Nephron progenitor cell (in vitro differentiated cells): ENCODE measurements around the gene EP300.
"Not testable (repeated sequence)": the region's sequence is repeated elsewhere in the genome, so short reads cannot be mapped to it uniquely, and the experiment has no call there.

Source experiments
- DNase-seq: peaks from one replicate; pipeline ENCODE4 v3.0.0; 2021
- H3K27ac Mint-ChIP-seq: 2 replicates; pipeline ENCODE4 v1.8.0; 2021; ENCODE audit warnings: mild to moderate bottlenecking, moderate library complexity, mixed read lengths
- H3K27me3 Mint-ChIP-seq: 2 replicates; pipeline ENCODE4 v1.8.0; 2021; ENCODE audit warnings: mild to moderate bottlenecking, low read depth, mixed read lengths; ENCODE audit not compliant: poor library complexity
- H3K36me3 Mint-ChIP-seq: 2 replicates; pipeline ENCODE4 v1.8.0; 2021; ENCODE audit warnings: low read depth, mixed read lengths
- H3K4me1 Mint-ChIP-seq: 2 replicates; pipeline ENCODE4 v1.8.0; 2021; ENCODE audit warnings: mixed read lengths
- H3K4me3 Mint-ChIP-seq: 2 replicates; pipeline ENCODE4 v1.8.0; 2021; ENCODE audit warnings: mild to moderate bottlenecking, moderate library complexity, mixed read lengths
- H3K9me3 Mint-ChIP-seq: 2 replicates; pipeline ENCODE4 v1.8.0; 2021; ENCODE audit warnings: mild to moderate bottlenecking, moderate library complexity, mixed read lengths
- TF ChIP-seq, protein P1 (sequence below): fragments of 200-600 bp; sonication (generic); IDR thresholded peaks from 2 replicates; pipeline ENCODE4 v1.5.0; 2021; ENCODE audit warnings: antibody characterized with exemption

The EP300 gene

DNA sequence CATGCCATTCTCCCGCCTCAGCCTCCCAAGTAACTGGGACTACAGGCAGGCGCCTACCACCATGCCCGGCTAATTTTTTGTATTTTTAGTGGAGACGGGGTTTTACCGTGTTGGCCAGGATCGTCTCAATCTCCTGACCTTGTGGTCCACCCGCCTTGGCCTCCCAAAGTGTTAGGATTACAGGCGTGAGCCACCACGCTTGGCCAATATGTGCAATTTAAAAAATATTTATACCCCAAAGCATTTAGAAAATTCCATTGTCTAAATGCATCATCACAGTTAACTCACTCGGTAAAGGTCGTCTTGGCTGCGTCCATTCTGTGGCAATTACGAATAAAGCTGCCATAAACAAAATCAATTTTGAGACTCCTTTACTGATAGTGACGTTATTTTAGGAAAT, 36.2 kb downstream of the EP300 start:
- Mint-ChIP-seq H3K4me3 (no peak overlapping the region), H3K27ac (no peak overlapping the region)

DNA sequence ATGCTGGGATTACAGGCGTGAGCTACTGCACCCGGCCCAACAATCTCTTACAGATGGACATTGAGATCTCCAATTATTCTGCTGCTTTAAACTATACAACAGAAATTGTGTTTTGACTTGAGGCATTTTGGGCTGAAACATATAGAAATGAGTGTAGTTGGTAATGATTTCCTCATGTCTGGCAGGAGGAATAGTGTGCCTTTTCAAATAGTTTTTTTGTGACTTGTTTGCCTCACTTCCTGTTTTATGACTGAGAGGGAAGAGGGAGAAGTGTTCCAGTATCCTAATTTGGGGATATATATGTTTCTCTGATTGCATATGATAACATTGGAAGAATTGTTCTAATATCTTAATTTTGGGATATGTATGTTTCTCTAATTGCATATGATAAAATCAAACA, 40.2 kb downstream of the EP300 start:
- TF ChIP-seq, protein P1, sequence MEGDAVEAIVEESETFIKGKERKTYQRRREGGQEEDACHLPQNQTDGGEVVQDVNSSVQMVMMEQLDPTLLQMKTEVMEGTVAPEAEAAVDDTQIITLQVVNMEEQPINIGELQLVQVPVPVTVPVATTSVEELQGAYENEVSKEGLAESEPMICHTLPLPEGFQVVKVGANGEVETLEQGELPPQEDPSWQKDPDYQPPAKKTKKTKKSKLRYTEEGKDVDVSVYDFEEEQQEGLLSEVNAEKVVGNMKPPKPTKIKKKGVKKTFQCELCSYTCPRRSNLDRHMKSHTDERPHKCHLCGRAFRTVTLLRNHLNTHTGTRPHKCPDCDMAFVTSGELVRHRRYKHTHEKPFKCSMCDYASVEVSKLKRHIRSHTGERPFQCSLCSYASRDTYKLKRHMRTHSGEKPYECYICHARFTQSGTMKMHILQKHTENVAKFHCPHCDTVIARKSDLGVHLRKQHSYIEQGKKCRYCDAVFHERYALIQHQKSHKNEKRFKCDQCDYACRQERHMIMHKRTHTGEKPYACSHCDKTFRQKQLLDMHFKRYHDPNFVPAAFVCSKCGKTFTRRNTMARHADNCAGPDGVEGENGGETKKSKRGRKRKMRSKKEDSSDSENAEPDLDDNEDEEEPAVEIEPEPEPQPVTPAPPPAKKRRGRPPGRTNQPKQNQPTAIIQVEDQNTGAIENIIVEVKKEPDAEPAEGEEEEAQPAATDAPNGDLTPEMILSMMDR, result no peak
- Mint-ChIP-seq H3K4me3 (no peak overlapping the region), H3K4me1 (no peaks in the 10 kb centered on the region), H3K9me3 (no peaks in the 10 kb centered on the region), H3K27ac (peak overlapping the region; percentile 29), H3K36me3 (peaks cover 85% of the 10 kb centered on the region), H3K27me3 (peaks cover 4% of the 10 kb centered on the region)
- DNase-seq, result no peak

More for the DNA sequence above, 36.2 kb downstream of the EP300 start:
- TF ChIP-seq, protein P1, result no peak
- H3K4me1 Mint-ChIP-seq, result no peaks in the 10 kb centered on the region
- H3K36me3 Mint-ChIP-seq, result peaks cover 74% of the 10 kb centered on the region
- H3K27me3 Mint-ChIP-seq, result peaks cover 4% of the 10 kb centered on the region
- no peak for DNase-seq
- no peaks in the 10 kb centered on the region for H3K9me3 Mint-ChIP-seq

DNA sequence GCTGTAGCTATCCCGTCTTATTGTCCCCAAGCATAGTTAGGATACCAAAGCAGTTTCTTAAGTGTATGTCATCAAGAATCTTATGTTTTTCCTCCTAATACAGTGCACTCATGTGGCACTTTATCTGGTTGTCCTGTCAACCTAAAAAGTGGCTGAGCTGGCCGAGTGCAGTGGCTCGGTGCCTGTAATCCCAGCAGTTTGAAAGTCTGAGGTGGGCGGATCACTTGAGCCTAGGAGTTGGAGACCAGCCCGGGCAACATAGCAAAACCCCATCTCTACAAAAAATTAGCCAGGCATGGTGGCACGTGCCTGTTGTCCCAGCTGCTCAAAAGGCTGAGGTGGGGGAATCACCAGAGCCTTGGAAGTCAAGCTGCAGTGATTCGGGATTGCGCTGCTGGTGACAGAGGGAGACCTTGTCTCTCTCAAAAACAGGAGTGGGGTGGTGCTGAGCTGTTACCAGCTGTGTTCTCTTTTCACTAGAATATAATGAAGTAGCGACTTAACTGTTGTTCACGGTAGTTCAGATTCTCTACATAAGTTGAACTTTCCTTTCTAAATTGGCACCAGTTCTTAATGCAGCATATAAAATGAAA, 48.1 kb downstream of the EP300 start:
- no peak overlapping the region for H3K27ac Mint-ChIP-seq
- no peaks in the 10 kb centered on the region for H3K9me3 Mint-ChIP-seq
- H3K4me1 Mint-ChIP-seq, result no peaks in the 10 kb centered on the region
- no peak for DNase-seq
- H3K36me3 Mint-ChIP-seq, result peaks cover 88% of the 10 kb centered on the region
- TF ChIP-seq, protein P1, result no peak
- H3K4me3 Mint-ChIP-seq, result no peak overlapping the region
- no peaks in the 10 kb centered on the region for H3K27me3 Mint-ChIP-seq

DNA sequence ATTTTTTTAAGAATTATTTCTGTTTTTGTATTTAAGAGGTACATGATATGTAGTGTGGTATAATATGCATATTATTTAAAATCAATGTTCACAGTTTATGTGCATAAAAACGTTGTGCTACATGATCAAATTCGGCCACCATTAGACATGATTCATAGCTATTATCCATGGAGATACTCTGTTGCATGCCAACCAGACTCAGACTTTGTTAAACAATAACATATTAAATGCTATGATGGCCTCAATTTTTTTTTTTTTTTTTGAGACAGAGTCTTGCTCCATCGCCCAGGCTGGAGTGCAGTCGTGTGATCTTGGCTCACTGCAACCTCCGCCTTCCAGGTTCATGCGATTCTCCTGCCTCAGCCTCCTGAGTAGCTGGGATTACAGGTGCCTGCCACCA, 53.5 kb downstream of the EP300 start:
- not testable (repeated sequence) for H3K27me3 Mint-ChIP-seq, H3K9me3 Mint-ChIP-seq, DNase-seq, H3K27ac Mint-ChIP-seq, H3K4me1 Mint-ChIP-seq, H3K4me3 Mint-ChIP-seq
- H3K36me3 Mint-ChIP-seq, result peaks cover 81% of the 10 kb centered on the region

DNA sequence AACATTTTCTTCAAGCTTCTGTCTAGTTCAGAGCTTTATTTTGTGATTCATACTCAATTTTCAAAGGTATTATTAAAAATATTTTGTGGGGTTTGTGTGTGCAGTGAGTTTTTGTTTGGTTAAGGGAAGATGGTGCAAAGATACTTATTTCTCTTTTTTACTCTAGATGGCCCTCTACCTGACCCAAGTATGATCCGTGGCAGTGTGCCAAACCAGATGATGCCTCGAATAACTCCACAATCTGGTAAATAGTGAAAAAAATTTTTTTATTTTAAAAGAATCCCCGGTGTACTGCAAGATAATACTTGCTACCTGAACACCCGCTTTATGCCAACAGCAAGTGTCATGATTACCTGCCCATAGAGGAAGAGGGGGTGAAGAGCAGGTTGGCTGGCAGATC, 54.2 kb downstream of the EP300 start:
- Mint-ChIP-seq H3K4me3 (no peak overlapping the region), H3K9me3 (no peaks in the 10 kb centered on the region), H3K4me1 (no peaks in the 10 kb centered on the region), H3K27ac (no peak overlapping the region), H3K27me3 (no peaks in the 10 kb centered on the region), H3K36me3 (peaks cover 85% of the 10 kb centered on the region)
- DNase-seq, result no peak
- TF ChIP-seq, protein P1, result no peak

DNA sequence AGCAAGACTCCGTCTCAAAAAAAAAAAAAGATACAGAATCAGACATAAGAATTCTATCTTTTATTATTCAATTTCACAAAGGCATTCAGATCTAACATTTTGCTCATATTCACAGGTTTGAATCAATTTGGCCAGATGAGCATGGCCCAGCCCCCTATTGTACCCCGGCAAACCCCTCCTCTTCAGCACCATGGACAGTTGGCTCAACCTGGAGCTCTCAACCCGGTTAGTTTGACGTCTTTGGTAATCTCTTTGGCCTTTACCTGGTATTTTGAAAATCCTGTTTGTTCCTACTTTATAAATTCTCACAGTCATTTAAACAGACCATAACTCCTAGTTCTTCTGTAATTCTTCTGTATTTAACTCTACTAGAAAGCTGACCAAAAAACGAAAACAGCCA, 55.3 kb downstream of the EP300 start:
- TF ChIP-seq, protein P1, result no peak

More for the DNA sequence above, 55.3 kb downstream of the EP300 start:
- Mint-ChIP-seq H3K4me3 (no peak overlapping the region), H3K27ac (peak overlapping the region; percentile 72), H3K36me3 (peaks cover 85% of the 10 kb centered on the region), H3K9me3 (no peaks in the 10 kb centered on the region), H3K27me3 (no peaks in the 10 kb centered on the region), H3K4me1 (no peaks in the 10 kb centered on the region)
- DNase-seq, result no peak
